HG03575 (cell line): ENCODE results near the gene ADGRB3.

ENCODE experiments used
- ATAC-seq: cut with Tn5 transposase; IDR thresholded peaks from one replicate; pipeline ENCODE4 v1.9.1; 2021; ENCODE audit not compliant: unreplicated experiment, insufficient number of reproducible peaks, low FRiP score; ENCODE audit errors: extremely low read depth

Gene ADGRB3

DNA sequence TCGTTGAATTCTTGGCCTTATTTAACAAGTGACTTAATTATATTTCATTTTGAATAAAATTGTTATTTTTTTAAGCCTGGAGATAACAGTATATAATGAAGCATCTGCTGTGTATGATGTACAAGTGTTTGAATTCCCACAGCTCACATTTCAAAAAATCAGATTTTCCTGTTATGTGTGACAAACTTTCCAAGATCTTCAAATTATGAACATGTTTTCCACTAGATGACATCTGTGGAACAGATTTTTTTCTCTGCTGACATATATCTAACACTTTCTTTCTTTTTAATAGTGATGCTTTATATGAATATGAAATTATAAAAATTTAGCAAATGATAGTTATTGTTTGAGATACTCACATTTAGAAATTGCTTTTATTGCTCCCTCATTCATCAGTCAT, 678.9 kb downstream of the ADGRB3 start:
- ATAC-seq, result no peak

DNA sequence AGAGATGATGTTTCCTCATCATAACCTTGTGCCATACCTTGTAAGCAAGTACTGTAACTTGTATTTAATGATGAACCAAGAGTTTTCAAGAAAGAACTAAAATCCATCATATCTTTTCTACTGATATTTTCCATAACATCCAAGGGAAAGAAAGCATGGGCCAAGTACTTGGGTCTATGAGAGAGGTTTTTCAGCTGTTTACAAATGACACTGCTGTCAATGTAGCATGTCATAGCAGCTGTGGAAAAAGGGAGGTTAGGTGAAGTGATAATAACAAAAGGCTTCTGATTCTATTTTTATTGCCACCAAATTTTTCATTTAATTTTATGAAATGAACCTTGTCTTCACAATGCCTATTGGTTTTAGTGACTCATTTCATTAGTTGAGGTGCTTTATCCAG, 679.4 kb downstream of the ADGRB3 start:
- no peak for ATAC-seq

DNA sequence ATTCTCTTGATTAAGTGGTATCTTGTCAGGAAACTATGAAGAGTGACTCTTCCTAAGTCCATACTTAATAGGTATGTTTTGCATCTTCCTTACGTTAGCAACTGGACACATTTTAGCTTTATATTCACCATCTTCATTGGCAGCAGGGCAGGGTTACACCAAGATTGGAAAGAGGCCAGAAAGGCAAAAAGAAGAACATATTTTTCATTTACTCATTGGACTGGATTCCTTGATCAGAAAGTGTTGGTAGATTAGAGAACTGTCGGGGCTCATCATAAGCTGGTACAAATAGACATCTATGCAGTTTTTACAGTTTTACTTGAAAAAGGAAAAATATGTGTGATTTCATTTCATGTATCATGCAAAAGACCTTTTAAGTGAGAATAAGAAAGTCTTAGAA, 696.8 kb downstream of the ADGRB3 start:
- ATAC-seq, result no peak

DNA sequence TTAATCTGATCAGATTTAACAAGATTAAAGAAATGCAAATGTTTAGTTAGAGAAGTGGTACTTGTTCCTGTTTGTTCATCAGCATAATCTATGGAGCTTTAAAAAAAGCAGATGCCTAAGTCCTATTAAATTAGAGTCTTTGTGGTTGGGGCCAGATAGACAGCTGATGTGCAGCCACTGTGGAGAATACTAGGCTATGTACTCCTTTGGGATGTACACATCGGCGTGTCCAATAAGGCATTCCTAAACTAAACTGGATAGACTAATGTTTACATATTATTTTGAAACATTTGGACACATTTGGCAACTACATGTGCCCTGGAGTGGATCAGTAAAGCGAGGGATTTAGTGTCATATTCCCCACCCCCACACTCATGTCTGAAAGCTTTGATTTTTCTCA, 702.2 kb downstream of the ADGRB3 start:
- ATAC-seq, result no peak

DNA sequence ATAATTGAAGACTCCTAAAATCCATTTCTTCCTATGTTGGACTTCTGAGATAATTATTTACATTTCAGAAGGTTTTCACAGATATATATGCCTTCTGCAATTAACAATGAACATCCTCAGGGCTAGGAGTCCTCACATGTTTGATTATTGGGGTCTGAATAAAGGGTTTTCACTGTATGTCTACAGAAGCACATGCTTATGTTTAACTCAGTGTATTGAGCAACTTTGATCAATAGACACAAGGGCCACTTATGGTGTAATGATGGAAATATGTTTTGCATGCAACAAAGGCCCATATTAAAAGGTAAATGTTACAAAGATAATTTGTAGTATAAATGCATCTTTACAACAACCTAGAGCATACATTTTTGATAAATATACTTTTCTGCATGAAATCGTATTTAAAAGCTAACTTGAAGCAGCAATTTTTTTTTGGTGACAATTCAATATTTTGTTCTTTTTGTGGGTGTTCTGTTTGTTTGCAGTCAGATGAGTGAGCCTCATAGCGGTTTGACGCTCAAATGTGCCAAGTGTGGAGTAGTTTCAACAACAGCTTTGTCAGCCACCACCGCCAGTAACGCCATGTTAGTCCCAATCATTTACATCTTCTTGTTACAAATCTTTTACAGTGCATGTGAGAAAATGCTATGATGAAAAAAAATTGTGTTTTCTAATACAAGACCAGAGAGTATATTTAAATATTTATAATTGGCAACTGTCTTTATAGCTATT, 703.5 kb downstream of the ADGRB3 start:
- ATAC-seq, result no peak

DNA sequence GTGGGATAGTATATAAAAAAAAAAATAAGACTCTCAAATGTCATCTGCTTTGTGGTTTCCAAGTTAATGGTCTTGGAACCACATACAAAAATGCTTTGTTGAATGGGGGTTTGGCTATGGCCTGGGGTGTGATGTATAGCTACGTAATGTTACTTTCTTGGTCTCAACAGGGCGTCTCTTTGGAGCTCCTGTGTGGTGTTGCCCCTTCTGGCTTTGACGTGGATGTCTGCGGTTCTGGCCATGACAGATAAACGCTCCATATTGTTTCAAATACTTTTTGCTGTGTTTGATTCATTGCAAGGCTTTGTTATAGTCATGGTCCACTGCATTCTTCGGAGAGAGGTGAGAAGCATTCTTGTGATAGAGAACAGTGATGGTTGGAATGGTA, 704.1 kb downstream of the ADGRB3 start:
- no peak for ATAC-seq

DNA sequence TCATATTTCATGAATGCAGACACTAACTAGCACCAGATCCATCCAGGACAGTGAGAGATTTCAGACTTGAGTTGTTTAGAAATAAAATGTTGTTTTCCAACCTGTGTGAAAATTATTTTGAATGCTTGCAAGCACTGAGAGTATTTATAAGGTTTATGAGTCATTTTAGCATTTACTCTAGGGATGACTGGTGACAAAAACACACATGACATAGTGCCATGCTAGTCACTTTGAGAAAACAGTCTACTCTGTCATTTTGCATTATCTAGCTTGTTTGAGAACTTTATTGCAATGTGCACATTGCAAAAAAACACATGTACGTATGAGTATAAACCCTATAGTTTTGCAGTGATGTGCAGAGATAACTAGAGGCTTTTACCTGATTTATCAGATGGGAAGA, 705.1 kb downstream of the ADGRB3 start:
- no peak for ATAC-seq

DNA sequence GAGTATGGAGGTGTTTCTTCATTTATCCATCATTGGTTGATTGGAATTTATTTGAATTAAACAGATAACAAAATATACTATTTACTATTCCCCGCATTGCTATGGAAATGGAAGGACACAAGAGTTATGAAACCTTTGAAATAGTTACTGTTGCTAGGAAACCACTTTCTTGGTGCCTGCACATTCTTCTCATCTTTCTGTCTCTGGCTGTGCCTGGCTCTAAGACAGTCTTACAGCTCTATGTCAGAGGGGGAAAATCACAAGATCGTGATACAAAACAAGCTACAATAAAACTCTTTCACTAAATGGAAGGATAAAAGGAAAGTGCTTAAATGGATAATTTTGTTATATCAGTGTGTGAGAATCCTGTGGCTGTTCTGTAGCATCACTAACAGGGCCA, 708.8 kb downstream of the ADGRB3 start:
- ATAC-seq, result no peak

DNA sequence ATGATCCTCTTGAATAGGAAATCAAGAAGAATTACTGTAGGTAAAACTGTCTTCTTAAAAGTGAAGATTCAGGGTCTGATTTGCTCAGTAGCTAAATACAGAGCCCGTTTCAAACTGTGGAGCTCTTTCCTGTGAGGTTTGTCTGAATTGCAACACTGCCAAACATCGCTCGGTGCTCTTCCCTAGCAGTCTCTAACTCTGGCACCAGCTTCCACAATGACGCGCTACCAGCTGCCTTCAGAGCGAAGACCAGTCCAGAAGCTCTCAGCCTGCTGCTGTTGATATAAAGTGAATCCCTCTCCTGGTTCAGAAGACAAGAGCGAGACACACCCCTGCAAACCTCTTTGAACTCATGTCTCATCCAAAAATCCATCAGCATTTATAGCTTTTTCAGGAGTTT, 714.7 kb downstream of the ADGRB3 start:
- no peak for ATAC-seq

DNA sequence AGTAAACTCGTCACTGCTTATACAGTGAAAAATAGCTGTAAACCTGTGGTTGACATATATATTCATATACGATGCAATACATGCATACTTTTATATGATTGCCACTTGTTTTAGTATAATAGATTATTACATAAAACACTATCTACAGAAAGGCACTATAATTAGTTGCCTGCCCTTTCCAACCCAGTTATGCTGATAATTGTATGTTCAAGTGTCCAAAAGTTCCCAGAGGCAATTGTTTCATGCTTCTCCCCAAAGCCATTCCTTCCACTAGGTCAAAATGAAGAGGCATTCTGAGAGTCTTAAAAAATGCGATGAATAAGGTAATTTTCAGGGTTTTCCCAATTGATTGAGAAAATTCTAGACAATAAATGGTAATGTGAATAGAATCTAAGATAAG, 727.1 kb downstream of the ADGRB3 start:
- no peak for ATAC-seq

DNA sequence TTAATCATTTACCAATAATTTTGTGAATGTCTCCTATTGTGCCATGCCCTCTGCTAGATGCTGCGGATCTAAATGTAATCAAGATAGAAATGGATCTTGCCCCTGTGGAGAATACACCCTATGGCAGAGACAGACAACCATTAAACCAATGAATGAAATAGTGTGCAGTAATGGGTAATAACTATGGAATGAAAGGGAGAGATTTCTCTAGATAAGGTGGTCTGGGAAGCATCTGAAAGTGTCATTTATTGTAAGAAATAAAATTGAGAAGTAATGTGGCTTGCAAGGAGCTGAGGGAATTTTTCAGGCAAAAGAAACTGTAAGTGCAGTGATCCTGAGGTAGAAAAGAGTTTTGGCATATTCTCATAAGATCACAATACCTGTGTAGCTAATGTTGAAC, 731.7 kb downstream of the ADGRB3 start:
- ATAC-seq, result no peak

DNA sequence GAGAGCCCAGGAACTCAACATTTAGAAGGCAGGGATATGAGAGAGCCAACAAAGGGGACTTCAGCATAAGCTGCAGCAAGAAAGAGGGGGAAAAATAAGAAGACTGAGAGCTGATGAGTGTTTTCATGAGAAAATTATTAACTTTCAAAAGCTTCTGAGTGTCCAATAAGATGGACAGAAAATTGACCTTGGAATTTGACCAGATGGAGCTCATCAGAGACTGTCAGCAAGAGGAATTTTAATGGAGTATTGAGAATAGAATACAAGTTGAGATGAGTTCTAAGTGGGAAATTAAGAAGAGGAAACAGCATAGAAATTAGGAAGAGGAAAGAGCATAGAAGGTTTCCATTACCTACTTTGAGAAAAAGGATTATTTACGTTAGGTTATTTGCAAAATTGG, 733.5 kb downstream of the ADGRB3 start:
- ATAC-seq, result no peak

DNA sequence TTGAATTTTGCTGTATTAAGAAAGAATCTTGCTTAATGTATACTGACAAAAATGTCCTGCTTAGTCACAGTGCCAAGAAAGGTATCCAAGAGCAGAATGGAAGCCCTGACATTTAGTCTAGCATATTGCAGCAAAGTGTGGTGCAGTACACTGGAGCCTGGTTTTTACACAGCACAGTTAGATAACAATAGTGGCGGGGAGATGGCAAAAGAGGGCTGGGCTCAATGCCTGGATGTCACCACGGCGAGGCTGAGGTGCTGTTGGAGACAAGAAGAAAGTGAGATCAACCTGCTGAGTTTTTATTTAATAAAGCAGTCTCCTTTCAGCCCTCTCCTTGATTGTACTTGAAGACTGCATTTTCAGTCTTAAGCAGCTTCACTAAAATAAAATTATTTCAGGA, 735.7 kb downstream of the ADGRB3 start:
- no peak for ATAC-seq

DNA sequence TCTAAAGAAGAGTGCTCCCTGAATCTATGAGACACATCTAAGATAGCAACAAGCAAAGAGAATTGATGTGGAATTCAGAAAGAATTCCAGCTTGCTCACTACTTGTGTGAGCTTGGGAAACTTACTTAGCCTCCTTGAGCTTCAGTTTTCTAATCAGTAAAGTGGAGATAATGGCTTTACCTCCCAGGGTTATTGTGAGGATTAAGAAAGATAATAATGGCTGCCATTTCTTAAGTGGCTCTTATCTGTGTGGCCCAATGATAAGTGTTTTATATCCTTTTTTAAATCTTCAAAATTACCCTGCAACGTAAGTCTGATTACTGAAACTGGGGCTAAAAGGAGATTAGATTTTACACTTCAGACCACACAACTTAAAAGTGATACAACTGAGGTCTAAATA, 743.2 kb downstream of the ADGRB3 start:
- no peak for ATAC-seq

DNA sequence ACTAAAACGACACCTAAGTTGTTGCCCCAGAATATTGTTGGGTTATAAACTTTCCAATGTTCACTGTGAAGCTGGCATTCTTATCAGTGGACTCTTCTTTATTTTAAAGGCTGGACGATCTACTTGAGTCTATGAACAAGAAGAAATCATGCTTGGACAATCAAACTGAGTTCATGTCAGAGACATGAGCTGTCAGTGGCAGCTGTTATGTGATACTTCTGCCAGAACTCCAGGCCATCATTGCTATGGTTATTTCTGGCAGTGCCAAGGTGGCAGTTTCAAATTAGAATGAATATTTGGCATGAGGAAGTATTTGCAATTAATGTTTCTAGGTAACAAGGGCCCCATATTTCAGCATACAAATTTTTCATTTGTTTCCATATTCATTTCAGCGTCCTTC, 744.4 kb downstream of the ADGRB3 start:
- ATAC-seq, result no peak

DNA sequence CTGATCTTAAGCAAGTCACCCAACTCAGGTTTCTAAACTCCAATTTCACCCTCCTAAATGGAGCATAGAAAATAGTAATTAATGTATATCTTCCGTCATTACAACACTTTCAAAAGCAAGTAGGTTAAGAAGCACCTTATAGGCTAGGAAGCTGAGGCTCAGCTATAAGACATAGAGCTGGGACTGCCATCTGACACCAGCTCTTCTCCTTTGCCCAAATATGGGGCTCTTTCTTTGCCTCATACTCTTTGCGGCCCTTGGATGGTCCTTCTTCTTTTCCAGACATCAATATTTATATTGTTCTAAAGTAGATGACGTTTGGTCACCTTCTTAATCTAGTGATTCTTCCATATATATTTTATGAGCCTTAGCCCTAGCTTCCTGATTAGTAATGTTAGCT, 748.5 kb downstream of the ADGRB3 start:
- no peak for ATAC-seq

DNA sequence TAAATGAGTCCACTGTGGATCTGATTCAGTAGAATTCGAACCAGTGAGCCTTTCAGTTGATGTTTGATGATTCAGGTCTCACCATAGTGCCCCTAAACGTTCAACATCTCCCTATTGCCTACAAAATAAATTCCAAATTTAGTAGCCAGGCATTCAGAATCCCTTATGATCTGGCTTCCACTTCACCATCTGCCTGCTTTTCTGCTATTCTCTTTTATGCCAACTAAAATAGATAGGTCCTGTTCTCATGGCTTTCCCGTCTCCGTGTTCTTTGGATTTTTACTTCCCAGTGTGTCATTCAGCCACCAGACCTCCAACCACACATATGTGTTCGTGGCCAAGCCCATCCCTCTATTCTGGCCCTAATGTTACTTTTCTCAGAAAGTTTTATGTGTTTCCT, 751.3 kb downstream of the ADGRB3 start:
- no peak for ATAC-seq

DNA sequence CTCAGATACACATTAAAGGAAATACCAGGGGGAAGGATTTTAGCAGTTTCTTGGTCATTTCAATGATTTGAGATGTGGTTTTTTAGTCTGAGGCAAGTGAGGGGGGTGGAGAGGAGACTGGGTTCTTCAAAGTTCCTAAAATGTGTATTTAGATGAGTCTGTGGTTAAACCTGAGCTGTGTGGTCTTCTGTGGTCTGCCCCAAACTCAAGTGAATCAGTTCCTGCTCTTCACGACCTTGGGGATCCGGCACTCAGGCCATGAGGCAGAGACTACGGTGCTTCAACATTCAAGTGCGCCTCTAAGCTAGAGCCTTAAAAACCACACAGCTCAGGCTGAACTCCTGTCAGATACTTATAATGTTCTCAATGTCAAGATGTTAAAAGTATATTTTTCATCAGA, 755.0 kb downstream of the ADGRB3 start:
- no peak for ATAC-seq

DNA sequence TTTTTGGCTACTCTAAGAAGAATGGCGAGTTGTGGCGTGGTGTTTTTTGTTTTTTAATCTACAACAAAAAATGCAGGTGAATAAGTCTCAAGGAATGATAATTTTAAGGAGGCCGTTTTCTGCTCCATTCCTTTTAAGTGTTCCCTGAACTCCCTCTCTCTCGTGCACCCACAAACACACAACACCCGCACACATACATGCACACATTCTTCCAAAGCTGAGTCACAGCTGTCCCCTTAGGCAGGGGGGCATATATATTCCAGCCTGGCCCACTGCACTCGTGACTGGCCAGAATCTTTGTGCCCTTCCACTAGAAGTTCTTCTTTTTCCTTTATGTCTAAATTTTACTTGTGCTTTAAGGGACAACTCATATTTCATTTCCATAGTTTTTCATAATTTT, 756.0 kb downstream of the ADGRB3 start:
- ATAC-seq, result no peak

DNA sequence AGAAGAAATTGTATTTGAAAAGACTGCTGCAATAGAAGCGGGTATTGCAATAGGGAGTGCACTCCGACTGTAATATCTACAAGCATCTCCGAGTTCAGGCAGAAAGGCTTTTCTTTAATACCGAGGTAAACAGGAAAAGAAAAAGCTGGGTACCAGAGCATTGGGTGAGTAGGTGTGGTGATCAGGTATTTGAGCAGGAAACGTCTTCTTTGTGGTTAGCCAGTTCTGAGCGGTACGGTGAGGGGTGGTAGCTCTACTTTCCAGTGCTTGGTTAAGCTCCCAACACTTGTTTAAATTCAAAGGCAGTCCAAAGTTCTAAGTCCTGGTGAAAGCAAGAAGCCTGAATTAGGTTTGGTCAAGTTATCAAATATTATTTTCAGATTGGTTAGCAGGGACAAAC, 757.7 kb downstream of the ADGRB3 start:
- ATAC-seq, result no peak

DNA sequence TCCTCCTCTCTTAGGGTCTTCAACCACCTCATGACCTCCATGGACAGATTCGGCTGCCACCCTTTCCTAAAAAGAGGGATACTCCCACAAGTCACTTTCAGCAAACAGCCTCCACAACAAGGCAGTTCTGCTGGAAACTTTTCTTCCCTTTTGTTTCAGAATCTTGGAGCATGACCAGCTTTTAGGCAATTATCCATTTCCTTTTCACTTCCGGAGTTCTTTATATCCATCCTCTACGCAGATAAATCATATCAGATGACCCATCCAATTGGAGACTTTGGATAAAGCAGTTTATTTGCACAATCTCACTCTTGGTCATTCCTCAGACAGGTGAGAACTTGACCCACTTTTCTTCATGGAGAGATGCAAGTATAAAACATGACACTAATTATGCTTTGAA, 763.2 kb downstream of the ADGRB3 start:
- no peak for ATAC-seq
